Activated CD4-positive, alpha-beta T cell treated with anti-CD3 and anti-CD28 coated beads, Interleukin-2, amount 50 U/mL, for 4 hours (primary cell): ENCODE results near the gene AGR2.
"Not testable (repeated sequence)": the region's sequence is repeated elsewhere in the genome, so short reads cannot be mapped to it uniquely, and the experiment has no call there.

Source experiments
- DNase-seq, 2 experiments: peaks; one replicate each; pipeline ENCODE4 v3.0.0-alpha.2; 2020

The AGR2 gene

DNA sequence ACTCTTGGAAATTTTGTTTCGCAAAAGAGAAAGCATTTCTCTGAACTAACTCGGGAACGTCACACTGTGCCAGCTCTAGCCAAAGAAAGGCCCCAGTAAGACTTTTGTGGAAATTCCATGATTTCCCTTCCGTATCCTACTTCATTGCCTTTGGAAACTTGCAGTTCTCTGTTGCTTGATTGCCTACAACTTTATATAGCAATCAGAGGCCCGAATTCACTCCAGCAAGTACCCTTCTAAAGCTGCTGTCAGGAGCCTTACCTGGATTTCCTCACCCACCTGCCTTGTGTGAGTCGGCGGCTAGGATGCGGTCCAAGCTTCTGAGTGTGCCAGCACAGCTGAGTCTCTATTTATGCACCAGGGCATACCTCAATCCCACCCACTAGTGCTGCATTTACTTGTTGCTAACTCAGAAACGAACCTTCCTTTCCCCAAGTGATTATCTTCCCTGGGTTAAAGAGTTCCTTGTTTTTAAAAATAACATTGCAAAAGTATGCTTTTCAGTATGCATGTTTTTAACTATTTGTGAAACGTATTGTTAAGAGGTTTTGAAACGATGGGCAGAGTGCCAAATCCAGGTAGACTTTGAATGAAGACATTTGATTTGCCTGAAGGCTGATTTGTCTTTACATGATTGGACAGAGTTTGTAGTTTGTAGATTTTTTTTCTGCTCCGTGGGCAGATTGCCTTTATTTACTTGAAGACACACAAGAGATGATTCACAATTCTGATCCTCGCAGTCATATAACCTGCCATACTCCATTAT is at the start of gene AGR2:
Gene AGR2 (minus strand): TSS at position 326 of the 766 bp plus-strand sequence. CDS start 3,203 bp downstream, outside the sequence.
- no peak for DNase-seq

DNA sequence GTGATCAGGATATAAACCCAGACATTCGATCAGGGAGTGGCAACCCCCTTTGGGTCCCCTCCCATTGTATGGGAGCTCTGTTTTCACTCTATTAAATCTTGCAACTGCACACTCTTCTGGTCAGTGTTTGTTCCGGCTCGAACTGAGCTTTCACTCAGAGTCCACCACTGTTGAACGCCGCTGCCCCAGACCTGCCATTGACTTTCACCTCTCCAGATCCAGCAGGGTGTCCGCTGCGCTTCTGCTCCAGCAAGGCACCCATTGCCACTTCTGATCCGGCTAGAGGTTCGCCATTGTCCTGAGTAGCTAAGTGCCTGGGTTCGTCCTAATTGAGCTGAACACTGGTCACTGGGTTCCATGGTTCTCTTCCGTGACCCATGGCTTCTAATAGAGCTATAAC is 48.4 kb upstream of the AGR2 start:
- DNase-seq, result not testable (repeated sequence)

DNA sequence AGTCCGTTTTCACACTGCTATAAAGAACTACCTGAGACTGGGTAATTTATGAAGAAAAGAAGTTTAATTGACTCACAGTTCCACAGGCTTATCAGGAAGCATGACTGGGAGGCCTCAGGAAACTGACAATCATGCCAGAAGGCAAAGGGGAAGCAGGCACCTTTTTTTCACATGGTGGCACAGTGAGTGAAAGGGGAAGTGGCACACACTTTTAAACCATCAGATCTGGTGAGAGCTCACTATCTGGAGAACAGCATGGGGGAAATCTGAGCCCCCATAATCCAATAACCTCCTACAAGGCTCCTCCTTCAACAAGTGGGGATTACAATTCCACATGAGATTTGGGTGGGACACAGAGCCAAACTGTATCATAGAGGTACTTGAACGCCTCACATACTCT is 47.0 kb upstream of the AGR2 start:
- DNase-seq, result no peak

DNA sequence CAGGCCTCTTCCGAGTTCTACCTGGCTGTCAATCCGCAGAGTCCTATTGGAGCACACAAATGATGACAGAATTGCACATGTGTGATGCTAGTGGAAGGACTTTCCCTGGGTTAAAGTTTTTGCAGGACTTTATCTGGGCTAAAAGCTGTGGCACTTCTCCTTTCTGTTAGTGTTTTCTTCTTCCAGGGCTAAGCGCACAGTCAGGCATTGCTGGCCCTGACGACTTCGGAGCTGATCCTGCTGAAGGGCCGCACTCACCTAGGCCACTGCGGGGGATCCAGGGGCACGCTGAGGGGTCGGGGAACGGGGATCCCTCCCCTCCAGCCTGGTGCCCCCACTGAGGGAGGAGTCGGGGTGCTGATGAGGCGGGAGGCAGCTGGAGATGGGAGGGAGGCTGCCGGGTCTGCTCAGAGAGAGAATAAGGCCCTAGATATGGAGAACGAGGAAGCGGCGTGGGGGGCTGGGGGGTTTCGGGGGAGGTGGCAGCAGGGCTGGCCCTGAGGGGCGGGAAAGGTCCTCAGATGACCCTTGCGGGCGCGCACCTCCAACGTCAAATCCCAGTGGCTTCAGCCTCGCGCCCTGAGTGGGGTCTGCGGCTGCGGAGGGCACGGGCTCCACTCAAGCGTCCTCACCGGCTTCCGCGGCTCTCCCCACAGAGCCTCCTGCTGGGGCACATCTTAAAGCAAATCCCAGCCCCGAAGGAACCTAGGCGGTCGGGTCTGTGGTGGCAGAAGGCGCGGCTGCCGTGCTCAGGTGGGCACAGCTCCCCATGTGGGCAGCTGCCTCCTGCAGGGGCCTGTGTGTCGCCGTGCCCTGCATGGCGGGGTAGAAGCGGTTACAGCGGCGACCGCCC is 46.0 kb upstream of the AGR2 start:
- DNase-seq, result no peak

DNA sequence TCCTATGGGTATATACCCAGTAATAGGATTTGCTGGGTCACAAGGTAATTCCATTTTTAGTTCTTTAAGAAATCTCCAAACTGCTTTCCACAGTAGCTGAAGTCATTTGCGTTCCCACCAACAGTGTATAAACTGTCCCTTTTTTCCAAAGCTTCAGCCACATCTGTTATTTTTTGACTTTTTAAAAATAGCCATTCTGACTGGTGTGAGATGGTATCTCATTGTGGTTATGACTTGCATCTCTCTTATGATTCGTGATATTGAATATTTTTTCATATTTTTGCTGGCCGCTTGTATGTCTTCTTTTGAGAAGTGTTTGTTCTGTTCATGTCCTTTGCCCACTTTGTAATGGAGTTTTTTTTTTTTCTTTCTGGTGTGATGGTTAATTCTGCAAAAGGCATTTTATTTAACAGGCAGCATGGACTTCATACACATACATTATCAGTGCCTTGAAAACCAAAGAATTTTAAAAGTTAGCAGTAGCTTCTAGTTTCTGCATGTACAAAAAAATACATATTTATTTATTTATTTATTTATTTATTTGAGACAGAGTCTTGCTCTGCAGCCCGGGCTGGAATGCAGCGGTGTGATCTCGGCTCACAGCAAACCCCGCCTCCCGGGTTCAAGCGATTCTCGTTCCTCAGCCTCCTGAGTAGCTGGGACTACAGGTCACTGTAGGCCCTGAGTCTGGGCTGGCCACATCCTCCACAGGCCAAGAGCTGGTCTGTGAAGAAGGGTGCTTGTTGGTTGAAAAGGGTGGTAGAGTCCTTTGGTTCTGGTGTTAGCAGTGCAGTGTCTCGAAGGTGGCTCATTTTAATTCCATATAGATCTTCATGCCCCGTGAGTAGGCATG is 44.7 kb upstream of the AGR2 start:
- no peak for DNase-seq

DNA sequence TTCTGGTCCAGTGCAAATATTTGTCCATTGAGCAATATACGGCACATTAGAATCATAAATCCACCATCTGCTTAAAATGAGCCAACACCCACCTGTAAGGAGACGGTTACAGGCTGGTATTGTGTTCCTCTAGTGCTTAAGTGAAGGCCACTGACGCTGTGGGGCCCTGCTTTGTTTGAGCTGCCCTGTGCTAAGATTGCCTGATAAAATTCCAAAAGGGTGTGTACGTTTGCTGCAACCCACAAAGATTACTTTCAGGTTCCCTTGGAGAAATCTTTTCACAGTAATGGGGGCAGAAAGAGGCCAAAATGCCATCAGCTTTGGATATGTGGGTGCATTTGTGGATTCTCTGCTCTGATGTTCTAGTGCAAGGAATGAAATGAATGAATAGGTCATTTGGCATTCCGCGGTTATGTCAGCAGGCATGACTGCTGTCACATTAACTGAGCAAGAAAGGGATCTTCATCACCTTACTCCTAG is 42.6 kb upstream of the AGR2 start:
- no peak for DNase-seq

DNA sequence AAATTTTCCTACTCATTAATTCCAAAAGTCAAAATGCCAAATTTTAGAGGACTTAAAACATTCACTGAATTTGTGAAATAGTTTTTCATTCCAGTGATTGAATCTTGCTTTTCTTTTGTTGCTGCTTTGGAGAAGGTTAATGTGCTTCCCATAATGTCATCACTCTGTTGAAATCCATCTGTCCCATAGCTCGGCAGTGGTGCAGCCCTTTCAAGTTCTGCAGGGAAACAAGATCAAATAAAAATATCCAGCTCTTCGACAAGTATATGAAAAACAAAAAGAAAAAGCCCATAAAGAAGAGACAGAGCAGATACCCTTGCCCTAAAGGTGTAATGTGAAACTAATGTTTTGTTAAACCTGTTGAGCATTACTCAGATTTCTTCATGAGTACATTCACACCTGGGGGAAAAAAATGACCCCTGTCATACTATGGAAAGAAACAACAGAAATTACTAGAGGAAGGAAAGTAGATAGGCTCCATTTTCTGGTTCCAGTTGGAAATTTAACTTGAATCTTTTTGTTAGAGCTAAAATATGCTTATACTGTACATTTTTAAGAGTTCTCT is 41.9 kb upstream of the AGR2 start:
- DNase-seq, result no peak

DNA sequence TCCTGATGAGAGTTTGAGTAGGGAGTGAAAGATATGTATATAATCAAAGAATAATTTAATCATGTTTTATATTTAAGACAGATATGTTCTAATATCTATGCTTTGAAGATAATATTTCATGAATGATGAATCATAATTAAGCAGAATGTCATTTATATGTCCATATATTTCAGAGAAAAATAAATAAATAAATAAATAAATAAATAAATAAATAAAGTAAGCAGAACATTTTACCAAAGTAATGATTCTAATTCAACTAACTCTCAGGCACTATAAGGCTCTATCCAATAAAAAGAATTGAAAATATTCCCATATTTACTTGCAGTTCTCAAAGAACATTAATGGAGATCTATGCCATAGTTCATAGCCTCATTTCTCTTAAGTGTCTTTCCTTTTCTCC is 40.9 kb upstream of the AGR2 start:
- DNase-seq, result no peak

DNA sequence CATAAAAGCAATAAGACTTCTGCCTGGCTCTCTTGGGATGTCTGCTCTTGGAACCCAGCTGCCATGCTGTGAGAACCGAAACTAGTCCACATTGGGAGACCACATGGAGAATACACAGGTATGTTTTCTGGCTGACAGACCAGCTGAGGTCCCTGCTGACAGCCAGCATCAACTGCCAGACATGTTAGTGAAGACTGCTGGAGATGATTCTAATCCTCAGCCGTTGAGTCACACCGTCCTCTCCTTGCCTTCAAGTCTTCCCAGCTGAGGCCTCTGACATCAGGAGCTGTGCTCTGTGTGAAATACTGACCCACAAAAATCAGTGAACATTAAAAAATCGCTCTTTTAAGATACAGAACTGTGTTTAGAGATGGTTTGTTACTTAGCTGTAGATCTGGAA is 36.9 kb upstream of the AGR2 start:
- DNase-seq, result no peak

DNA sequence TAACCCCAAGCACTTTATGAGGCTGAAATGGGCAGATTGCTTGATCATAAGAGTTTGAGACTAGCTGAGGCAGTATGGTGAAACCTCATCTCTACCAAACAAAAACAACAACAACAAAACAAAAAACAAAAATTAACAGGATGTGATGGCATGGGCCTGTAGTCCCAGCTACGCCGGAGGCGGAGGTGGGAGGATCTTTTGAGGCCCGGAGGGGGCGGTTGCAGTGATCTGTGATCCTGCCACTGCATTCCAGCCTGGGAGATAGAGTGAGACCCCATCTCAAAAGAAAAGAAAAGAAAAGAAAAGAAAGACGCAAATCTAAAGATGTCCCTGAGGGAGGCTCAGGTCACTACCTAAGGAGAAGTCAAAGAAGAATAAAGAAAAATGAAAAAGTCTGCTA is 35.3 kb upstream of the AGR2 start:
- DNase-seq, result no peak

DNA sequence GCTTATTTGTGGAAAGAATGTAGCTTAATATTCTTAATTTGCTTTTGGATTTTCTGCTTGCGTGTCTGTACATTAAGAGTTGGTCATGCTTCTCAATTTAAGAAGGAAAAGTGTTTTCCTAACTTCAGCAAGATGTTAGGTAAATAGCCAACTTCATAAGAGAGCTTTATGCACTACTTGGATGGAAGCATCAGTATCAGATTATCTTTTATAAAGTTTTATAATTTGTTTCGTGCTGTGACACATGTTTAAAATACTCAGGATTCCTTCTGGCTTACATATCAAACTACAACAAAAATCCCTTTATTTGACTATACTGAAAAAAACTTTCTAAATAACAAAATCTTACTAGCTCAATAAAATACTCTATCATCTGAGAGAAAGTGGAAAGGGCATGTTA is 34.8 kb upstream of the AGR2 start:
- no peak for DNase-seq

DNA sequence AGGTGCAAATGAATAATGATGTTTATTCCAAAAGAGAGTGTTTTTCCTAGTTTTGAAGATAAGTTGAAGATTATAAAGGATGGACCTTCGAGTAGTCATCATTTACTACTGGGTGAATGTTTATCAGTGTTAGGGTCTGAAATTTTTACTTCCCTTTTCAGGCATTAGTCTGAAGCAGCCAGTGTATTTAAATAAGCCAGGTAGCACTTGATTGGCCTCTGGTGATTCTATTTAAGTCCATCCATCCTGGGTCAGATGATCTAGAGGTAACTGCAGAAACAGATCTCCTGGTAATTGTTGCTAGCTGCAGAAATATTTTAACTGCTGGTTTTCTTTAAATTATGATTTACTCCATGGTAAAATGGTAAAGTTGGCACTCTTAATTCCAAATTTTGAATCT is 34.1 kb upstream of the AGR2 start:
- no peak for DNase-seq

DNA sequence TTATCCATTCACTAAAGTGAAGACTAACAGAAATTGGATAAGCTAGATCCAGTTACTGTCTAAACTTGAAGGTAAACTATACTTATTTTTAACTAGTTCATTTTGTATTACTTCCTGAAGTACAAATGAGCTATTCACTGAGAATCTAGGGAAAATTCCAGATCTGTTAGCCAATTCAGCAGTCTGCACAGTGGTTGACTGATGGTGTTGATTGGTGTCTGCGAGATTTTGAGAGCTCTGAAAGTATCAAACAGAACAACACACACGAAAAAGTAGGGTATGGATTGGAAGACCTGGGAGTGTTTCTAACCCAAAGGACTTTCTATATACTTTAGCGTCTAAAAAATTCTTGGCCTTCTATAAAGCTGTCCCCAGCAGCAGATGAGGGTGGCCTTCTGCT is 33.6 kb upstream of the AGR2 start:
- DNase-seq, result no peak

DNA sequence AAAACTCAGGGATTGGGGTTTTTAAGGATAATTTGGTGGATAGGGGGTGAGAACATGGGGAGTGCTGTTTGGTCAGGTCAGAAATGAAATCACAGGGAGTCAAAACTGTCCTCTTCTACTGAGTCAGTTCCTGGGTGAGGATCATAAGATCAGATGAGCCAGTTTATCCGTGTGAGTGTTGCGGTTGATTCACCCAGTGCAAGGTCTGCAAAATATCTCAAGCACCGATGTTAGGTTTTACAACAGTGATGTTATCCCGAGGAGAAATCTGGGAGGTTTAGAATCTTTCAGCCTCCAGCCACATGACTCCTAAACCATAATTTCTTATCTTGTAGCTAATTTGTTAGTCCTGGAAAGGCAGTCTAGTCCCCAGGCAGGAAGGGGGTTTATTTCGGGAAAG is 31.7 kb upstream of the AGR2 start:
- no peak for DNase-seq

DNA sequence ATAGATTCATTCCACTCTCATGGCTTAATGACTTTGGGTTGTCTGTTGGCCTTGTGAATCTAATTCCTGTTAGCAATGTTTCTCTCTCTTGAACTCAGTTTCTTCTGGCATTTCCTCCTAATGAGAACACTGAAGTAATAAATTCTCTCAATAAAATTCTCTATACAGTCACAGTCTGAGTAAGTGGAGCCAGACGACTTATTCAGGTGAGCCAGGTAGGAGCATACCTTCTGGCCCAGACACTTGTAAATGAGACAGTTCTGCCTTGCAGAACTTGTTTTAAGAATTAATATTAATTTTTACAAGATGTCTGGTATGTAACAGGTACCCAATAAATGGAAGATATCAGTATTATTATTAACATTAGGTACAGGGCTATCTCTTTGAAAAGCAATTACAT is 28.6 kb upstream of the AGR2 start:
- DNase-seq, result no peak

DNA sequence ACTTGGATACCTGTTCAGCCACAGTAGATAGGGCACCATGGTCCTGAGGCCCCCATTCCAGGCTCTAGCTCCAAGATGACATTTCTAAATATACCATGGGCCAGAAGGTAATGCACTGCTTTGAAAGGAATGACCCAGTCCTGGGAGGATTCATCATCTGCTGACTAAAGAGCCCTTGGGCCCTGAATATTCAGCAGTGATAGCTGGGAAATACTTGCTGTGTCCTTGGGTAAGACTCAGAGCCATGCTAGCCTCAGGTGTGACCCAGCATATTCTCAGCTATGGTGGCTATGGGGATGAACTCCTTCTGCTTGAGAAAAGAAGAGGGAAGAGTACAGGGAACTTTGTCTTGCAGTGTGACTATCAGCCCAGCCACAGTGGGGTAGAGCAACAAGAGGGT is 21.3 kb upstream of the AGR2 start:
- no peak for DNase-seq

DNA sequence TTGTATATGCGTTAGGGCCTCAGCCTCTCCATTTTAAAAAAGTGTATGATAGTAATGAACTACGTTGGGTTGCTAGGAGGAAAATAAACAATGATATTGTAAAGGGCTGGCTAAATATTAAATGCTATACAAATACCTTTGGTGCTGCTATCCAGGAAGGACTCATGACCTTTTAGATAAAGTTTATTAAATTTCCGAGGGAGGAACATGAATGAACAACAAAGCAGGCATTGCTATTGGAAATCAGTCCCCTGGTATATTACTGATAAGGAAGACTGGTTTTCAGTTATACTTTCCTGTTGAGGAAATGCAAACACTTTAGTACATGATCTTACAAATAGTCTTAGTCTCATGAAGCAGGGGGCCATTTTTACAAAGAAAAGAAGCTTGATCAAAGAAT is 17.2 kb upstream of the AGR2 start:
- no peak for DNase-seq

DNA sequence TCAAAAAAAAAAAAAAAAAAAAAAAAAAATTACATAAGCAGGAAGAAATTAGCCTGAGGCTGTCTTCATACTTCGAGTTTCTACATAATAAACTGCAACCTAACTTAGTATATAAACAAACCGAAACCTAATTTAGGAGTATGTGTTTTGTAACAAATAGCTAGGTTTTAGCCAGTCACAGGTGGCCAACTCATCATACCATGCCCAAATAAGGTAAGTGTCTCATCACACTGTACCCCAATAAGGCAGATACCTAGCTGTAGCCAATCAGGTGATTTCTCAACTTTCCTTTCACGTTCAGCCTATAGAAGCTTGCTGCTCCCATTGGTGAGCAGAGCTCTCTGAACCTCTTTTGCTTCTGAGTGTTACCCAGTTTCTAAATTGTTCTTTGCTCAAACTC is 13.9 kb upstream of the AGR2 start:
- DNase-seq, result no peak

DNA sequence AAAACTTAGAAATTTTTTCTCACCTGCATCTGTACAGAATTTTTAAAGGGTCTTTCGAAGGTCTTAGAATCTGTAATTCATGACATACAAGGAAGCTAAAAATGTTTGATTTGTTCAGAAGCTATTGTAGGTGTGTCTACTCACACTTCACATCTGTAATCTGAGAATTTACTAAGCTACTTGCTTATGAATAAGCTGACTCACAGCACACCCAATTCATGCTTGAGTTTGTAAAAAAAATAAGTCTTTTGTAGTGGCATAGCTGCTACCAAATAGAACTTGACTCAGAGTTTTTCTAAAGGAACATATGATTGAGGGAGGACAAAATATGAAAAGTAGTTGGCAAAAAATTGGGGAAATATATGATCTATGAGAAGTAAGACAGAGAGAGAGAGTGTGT is 12.7 kb upstream of the AGR2 start:
- no peak for DNase-seq

DNA sequence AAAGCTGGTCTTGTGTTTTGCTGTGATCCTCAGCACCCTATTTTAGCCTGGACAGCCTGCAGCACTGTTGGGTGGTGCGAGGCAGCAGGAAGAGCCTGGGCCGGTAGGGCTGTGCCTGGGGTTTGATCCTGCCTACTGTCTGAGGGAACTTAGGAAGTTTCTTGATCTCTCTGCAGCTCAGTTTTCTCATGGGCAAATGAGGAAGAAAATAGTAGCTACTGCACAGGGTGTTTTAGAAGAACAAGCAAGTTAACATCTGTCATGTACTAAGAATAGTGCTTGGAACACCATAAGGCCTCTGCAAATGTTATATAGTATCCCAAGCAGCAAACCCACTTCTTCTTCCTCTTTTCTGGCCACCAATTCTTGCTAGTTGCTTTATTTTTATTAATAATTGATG is 12.0 kb upstream of the AGR2 start:
- no peak for DNase-seq

DNA sequence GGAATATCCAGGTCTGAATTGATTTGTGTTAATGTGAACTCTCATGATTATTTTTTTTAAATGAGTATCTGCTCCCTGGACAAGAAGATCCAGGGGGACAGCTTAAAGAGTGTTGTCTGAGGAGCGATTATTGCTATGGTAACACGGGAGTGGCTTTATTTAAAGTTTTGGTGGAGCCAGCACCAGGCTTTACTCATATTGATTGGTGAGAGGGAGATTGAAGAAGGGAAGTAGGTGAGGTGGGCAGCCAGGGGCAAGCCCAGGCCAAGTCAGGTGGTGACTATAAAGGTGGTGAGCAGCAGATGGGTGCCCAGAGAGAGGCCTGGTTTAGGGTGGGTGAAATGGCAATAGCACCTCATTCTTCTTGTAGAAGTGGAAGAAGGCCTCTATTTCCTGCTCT is 10.2 kb upstream of the AGR2 start:
- DNase-seq, result no peak

DNA sequence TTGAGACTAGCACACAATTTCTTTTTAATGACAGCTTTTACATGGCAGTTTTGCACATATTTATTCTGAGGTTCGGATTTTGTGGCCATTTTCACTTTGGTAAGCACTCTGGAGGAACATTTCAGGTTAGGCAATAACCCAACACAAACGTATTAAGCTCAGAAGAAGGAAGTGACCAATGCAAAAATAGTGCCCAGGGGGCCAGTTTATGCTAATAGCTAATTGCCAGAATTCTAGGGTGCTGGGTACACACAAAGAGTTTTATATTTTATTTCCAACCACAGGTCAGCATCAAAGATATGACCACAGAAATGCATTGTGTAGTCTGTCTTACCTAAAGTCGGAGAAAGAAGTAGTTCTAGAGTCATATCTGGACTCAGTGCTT is 8.4 kb upstream of the AGR2 start:
- DNase-seq, result no peak
